Suppressor macrophage (primary cell): ENCODE results near the gene SEMA3D.
"Not testable (repeated sequence)": the region's sequence is repeated elsewhere in the genome, so short reads cannot be mapped to it uniquely, and the experiment has no call there.

Experiments used
- DNase-seq, 4 experiments: peaks; one replicate each; pipeline ENCODE4 v3.0.0-alpha.2; 2020 to 2022

Gene SEMA3D

DNA sequence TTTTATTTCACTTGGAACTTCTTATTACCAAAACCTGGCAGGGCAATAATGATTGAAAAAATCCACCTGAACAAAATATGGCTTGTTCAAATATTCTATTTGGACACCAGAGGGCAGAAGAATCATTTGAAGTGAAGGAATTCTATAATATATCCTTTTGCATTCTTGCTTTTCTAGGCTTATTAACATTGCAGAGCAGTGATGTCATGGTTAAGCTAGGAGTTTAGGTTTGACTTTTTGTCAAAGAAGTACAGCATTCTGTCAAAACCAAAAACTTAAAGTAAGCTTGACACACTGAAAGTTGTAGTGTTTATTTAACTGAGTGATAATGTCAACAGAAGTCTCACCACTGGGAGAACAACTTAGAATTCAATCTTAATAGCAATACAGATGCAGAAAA lies 156.0 kb downstream of the SEMA3D start:
- DNase-seq: peak; percentile 2 to 54 (median 26)

DNA sequence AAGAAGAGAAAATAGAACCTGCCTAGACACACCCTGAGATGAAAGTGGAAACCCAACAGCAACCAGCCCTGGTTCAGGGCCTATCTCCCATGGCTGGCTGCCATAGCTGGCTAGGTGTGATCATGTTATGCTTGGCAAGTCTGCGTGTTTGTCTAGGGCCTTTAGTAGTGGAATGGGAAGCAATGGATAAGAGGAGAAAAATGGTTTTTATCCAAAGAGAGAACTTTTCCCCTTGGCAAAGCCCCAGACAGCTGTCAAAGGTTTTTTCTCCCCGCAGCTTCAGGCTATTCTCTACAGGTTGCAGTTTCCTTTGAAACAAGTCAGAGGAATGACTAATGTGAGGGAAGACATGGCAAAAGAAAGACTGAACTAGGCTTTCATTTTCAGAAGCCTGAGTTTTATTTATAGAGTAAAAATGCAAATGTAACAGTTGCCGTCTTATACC lies 161.5 kb downstream of the SEMA3D start:
- DNase-seq: no peak

DNA sequence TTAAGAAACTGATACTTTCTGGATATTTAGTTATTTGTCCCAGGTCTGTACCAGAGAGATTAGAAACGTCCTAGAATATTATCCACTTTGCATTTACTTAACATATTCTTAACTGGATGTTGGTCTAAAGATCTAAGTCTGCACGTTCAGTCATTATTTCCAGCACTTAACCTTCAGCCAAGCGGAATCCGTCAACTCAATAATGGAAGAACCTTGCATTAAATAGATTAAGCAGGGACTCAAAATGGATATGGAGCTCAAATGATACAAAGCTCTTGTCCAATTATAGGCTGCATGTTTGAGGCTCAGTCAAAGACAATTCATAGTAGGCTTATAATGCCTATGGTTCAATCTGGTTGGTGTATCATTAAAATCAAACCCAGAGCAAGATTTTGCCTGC lies 162.9 kb downstream of the SEMA3D start:
- no peak for DNase-seq

DNA sequence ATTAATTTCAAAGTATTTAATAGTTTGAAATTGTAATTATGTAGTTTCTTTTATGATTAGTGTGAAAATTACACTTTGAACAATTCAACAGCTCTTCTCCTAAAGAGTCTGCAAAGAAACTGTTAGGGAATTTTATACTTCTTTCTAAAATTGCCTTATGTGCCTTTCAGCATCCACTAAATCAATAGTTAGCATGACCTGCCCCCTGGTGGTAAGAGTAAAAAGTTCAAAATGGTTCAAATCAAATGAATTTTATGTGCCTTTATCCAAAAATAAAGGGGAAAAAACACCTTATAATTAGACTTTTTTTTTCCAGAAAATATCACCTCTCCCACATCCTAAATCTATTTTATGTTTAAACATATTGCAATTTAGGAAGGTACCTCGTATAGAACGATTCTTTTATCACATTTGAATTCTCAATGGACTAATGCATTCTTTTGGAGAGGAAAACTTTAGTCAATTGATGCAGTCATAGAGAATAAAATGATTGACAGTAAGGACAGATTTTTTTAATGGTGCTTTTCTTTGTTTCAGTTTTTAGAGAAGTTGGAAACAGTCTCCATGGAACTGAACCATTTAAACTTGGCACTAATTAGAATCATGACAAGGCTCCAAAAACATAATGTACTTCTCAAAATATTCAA lies 163.7 kb downstream of the SEMA3D start:
- DNase-seq: peak; percentile 48 to 75 (median 65)

DNA sequence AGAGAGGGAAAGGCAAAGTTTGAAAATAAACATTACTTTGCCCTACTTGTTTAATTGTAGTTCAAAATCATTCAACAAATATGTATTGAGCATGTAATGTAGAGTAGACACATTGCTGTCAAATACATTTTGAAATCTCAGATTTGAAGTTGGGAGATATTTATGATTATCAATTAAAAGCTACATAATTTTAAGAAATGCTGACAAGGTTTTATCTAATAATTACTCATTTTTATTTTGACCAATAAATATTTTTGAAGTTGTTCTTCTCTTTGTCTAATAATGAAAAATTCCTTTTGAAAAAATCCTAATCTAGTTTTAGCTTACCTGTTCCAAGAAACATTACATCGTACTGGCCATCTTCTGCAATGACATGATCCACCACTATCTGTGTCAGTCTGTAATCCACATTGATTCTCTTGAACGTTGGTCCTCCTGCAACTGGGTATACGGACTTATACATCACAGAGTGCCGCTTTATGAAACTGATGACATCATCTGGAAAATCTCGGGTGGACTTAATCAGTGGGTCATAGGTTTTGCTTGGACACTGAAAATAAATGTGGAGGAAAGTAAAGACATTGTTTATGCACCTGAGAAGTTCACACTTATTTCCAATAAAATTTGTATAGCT lies 164.7 kb downstream of the SEMA3D start:
- DNase-seq: no peak

DNA sequence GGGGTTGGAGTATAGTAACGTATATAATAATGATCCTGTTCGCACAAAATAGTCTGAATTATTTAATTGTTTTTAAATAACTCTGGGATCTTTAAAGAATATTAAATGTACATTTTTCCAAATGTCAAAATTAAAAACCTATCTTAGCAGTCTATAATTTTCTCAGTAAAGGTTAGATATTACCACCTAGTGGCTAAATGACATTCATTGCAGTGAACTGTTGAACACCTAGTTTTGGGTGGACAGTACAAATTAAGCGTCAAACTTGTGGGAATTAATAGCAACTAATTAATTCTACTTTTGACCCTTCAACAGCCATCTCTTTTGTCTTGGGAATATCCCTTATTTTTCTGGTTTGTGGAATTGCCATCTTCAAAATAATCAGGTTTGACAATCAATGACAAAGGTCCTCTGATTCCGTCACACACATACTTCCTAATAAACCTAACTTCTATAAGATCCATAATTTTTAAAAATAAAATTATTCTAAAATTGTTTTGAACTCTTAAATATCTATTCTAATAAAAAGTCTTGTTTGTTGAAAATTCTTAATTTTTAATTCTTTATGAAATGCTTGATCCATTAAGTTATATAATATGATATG lies 165.7 kb downstream of the SEMA3D start:
- peak in 2 of 4 experiments; percentile 15 to 22 for DNase-seq

DNA sequence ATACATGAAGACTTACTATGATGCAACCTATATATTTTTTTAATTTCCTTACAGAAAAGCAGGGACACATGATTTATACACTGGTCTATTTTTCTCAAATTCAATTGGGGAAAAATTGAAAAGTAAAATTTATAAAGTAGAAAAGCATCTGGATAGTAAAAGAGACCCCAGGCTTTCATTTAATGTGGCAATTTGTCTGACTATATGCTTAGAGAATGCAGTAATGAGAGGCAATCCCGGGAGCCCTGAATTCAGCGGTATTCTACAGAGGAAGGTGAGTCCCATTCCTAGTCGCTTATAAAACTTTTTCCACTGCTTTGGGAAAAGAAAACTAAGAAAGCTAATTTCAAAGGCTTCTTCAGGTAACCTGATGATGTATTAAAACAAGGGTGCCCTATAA lies 167.1 kb downstream of the SEMA3D start:
- no peak for DNase-seq

DNA sequence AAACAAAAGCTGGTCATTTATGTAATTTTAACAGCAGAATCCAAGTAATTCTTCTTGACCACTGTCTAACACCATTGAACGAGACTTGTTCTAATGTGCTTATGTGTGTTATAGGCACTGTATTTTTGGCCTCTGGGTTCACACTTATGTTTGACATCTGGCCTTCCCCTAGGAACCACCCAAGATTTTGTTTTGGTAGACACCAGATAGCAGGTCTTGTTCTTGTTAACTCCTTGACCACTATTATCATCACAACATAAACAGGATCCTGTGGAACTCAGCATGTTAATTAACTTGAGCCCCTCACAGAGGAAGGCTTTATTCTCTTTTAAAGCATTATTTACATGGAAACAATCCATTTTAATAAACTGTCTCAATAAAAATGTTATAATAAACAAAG lies 167.7 kb downstream of the SEMA3D start:
- no peak for DNase-seq

DNA sequence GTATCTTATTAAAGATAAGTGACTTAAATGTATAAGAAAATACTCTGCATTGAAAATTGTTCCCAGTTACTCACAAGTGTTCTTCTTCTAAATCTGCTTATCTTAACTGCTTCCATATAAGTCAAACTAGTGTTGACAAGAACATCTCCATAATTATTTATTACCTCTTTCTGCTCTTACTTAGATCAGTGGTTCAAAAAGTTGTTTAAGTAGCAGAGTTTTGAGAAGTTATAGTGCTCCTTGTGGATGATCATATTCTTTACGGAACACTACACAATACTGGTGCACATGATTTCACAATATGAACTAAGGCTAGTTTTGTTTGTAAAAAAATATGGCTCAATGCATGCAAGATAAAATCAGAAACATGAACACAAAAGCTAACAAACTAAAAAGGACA lies 168.4 kb downstream of the SEMA3D start:
- DNase-seq: no peak

DNA sequence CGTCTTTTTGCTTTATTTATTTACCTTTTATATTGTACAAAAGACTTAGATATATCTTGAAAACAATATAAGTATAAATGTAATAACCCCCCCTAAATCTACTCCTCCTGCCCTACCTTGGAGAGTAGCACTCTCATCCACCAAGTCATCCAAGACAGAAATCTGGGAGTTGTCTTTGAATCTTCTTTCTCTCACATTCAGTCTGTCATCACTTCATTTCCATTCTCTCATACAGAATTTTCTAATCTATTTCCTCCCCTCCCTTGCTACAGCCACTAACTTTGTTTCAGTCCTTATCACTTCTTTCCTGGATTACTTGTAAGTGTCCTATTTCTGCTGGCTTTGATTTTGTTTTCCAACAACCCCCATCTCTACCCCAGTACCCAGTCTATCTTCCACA lies 170.6 kb downstream of the SEMA3D start:
- no peak for DNase-seq

DNA sequence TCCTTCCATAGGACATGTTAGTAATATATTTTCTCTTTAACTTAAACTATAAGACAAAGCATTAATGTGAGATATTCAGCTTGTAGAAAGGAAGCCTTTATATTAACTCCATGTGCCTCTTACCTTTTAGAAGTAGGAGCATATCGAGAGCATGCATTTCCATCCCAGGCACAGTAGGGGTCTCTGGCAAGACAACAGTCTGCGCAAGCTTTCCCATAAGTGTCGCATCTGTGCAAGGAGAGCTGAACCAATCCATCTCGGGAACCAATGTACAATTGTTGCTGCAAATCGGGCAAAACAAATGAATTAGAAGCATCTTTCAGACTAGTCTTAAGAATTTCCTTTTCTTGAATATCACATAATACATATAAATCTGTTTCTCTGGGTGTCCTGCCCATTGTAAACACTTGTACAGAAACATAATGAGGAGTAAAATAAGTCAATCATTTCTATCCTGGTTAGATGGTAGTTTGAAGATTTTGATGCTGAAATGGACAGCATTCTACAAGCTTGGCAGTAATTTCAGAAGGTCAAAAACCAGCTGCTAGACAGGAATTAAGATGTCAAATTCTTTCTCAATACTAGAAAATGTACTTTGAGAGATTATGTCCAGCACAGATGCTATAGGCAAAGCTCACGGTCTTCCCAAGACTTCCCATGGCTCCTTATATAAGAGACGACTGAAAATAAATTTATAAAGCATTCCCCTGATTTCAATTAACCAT lies 171.8 kb downstream of the SEMA3D start:
- DNase-seq: no peak

DNA sequence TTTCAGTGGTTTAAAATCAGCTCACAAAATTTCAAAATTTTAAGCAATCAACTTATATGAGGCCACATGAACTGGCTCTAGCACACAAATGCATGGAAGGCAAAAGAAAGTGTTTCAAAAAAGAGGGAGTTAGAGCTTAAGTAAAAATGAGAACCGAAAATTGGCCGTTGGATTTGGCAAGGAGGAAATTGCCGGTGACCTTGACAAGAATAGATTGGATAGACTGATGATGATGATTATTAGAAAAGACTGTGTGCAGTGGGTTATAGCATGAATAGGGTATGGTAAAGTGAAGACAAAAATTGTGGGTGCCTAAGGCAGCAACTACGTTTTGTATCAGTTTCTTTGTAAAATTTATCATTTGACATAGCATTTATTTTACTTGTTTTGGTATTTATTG lies 175.7 kb downstream of the SEMA3D start:
- no peak for DNase-seq

DNA sequence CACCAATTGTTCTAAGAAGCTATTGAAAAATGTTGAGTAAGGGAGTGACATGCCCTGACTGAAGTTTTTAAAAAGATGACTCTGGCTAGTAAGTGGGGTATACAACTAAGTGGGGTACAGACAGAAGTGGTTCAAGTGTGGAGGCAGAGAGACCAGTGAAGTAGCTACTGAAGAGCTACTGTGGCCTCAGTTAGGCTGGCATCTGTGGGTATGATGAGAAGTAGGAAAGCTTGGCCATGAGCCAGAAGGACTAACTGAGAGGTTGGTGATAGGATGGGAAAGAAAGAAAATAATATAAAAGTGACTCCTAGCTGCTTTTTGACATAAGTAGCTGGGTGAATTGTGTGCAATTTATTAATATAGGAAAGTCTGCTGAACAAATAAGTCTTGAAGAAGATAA lies 176.6 kb downstream of the SEMA3D start:
- no peak for DNase-seq

DNA sequence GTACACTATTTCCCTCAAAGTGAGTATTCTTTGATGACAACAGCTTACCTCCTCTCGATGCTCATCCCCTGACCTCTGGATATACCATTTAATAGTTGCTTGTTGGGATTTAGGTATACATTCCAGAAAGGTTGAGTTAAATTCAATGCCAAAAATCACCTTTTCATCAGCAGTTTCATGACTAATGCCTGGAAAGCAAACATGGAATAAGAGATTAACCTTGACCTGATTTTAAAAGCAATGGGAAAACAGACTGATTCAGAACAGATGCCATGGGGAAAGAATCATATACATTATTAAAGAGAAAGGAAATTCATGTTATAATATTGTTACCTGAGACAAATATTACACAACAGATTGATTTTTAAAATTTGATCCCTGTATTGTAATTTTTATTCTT lies 180.1 kb downstream of the SEMA3D start:
- DNase-seq: no peak

DNA sequence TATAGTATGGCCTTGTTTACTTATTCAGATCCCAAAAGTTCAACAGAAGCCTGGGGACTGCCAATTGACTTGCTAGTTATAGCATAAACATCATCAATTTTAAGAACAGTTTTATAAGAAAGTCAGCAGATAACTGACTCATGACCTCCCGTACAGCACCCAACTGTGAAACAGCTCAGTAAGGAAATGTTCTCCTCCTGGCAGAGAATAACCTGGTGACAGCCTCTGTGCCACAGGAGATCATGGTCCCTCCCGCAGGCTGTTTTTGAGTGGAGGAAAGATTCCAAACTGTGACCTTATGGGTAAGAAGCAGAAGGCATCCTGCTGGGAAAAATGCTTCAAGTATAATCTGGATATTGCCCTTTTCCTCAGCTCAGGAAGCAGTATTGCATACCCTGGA lies 182.5 kb downstream of the SEMA3D start:
- DNase-seq: no peak

DNA sequence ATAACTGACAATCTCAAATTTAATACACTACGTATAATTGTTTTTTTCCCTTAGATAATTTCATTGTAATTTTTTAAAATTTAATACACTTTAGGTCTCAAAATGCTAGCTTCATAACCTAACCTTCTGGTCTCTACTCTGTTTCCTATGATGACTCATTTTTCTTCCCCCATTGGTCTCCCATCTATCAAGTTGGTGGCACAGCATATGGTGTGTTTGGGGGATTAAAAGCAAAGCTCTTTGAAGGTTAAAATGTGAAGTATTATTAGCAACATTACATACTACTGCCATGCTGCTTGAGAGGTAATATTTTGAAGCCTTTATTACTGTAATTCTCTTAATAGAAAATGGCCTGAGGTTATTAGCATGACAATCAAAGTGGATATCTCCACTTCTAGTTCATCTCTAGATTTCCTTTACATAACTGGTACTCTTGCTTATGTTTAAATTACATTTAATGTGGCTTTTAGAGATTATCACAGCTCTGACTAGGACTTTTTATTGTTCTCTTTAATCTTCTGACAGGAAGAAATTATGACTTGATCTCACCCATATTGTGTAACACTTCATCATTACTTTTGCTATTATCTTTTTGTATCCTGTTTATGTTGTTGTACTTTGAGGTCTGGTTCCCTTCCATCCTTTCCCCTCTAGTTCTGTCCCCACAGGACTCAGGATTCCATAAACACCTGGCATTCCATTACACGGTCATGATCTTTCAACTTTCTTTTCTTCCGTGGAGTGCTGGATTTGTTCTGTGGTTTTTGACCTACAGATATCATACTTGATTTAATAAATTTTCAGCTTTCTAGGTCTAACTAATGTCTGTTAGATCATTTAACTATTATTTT lies 185.1 kb downstream of the SEMA3D start:
- DNase-seq: no peak

DNA sequence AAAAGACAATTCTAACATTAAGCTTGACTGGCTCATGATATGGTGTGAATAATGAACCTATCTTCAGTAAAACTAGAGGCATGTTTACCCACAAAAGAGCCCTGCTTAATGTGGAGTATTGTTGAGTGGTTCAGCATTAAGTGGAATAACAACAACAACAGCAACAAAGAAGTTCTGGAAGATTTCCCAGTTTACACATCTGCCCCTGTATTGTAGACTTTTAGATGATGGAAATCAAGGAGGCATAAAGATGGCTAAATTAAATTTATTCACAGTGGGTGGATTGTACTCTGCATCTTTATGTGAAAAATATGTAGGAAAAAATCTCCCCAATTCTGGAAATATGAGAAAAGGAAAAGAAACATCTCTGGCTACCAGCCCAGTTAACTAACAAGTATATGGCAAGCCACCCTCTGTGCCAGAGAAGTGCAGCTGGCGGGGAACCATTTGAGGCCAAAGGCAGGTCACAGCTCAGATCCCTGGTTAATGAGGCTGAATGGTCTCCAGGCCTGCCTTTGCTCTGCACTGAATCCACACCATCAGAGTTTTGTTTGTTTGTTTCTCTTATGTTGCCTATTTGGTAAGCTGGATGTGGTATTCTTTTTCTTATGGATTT lies 186.0 kb downstream of the SEMA3D start:
- DNase-seq: no peak

DNA sequence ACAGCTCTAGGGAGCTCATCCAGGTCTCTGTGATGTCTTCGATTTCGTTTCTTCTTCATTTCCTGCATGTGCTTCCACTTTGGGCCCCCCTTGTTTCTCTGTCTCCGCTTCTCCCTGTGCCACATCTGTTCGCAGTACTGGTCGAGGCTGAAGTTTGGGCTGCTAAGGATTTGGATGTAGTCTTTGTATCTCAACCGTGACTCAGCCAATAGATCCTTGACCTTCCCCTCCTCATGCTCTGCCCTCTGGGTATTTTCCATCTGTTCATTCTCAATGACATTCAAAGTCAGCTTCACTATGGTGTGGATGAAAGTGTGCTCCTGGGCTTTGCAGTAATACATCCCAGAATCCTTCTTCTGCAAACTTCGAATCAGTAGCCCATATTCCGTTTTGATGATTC lies 187.4 kb downstream of the SEMA3D start:
- no peak for DNase-seq

DNA sequence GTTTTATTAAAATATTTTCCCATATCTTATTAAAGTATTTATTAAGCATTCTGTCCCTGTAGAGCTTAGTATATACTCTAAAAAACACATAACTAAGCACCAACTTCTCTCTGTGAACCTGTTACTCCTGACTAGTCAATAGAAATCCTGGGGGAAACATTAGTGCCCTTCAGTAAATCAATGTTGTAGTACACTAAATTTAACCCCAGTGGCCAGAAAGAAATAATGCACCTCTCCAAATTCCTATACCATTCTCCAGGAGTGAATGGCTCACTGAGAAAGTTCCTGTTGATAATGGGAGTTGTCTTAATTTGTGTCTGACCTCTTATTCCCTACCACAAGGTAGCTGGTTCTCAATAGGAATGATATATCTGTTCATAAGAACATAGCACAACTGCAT lies 188.2 kb downstream of the SEMA3D start:
- no peak for DNase-seq

DNA sequence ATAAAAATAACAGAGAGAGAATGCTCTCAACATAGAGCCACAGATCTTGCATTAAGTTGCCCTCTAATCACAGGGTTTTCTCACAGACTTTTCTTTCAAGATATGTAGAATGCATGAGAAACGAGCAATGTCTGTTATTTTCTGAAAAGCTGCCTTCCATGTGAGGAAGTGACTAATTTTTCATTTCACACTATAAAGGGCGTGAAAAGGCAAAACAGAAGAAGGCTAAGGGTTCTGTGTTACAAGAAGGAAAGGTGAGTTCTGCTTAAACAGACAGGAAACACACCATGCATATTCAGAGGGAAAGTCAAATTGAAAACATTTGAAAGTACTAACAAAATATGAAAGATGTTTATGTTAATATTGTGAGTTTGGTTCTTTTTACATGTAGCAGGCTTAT lies 189.2 kb downstream of the SEMA3D start:
- no peak for DNase-seq

DNA sequence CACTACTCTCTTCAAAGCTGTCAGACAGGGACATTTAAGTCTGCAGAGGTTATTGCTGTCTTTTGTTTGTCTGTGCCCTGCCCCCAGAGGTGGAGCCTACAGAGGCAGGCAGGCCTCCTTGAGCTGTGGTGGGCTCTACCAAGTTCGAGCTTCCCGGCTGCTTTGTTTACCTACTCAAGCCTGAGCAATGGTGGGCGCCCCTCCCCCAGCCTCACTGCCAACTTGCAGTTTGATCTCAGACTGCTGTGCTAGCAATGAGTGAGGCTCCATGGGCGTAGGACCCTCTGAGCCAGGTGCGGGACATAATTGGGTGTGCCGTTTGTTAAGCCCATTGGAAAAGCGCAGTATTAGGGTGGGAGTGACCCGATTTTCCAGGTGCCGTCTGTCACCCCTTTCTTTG lies 193.9 kb downstream of the SEMA3D start:
- DNase-seq: not testable (repeated sequence)
